Retinal pigment epithelial cell (primary cell): ENCODE results near the gene CACNA1B.
A peak's percentile ranks its signal among the peaks of the same experiment; 100 is the strongest.
"Not testable (repeated sequence)": the region's sequence is repeated elsewhere in the genome, so short reads cannot be mapped to it uniquely, and the experiment has no call there.

Experiments used
- DNase-seq: peaks from one replicate; pipeline ENCODE4 v3.0.0-alpha.2; 2010; ENCODE audit warnings: low read depth
- H3K4me3 ChIP-seq: 2 replicates; pipeline ENCODE4 v1.5.1; 2011; ENCODE audit warnings: mild to moderate bottlenecking, low read length, control low read depth, moderate library complexity
- CTCF ChIP-seq: conservative IDR thresholded peaks from 2 replicates; pipeline ENCODE4 v1.5.1; 2011; ENCODE audit warnings: low read depth, low read length, control low read depth, inconsistent platforms

CACNA1B gene

GRCh38 chr9:137877506-137878122 is at the start of gene CACNA1B:
TSS of gene CACNA1B (plus strand) at chr9:137877782. CDS start at chr9:137877934, 152 bp downstream.
- DNase-seq: not testable (repeated sequence)
- H3K4me3 ChIP-seq: peak within 1 kb of the TSS; percentile 14

GRCh38 chr9:137827908-137828526 is 49.6 kb upstream of the CACNA1B start:
- DNase-seq: no peak
- H3K4me3 ChIP-seq: no peak overlapping the region
- TF ChIP-seq CTCF: no peak

GRCh38 chr9:137828527-137829259 is 48.9 kb upstream of the CACNA1B start:
- H3K4me3 ChIP-seq: no peak overlapping the region
- TF ChIP-seq CTCF: no peak
- DNase-seq: no peak

GRCh38 chr9:137829260-137829996 is 48.2 kb upstream of the CACNA1B start:
- TF ChIP-seq CTCF: no peak

GRCh38 chr9:137832191-137832700 is 45.3 kb upstream of the CACNA1B start:
- H3K4me3 ChIP-seq: no peak overlapping the region
- DNase-seq: no peak
- no peak for TF ChIP-seq CTCF

More at GRCh38 chr9:137829260-137829996, 48.2 kb upstream of the CACNA1B start:
- no peak for DNase-seq
- no peak overlapping the region for H3K4me3 ChIP-seq

GRCh38 chr9:137832830-137833590 is 44.6 kb upstream of the CACNA1B start:
- no peak overlapping the region for H3K4me3 ChIP-seq
- TF ChIP-seq CTCF: no peak
- no peak for DNase-seq
